MCF 10A (cell line): ENCODE measurements around the gene ZNF500. TPM values are rescaled to one million over a fixed set of nuclear protein-coding genes. Genes with fewer than 3 reads are reported as not detected.

Experiments
- BruUV-seq: library from RNA; stranded (reverse); fragments of 400-500 nt; replicated peaks from 2 replicates; lab custom pipeline; 2021; lab: Mats Ljungman, UMichigan
- CTCF ChIA-PET: fragments of 300-600 bp; sonication (Branson Sonifier 250); formaldehyde crosslinking; extraction: SDS; loops from one replicate; lab custom pipeline; 2021; ENCODE audit warnings: antibody characterized with exemption, inconsistent platforms; lab: Yijun Ruan, JAX
- POLR2A ChIA-PET: fragments of 300-600, 350-650 bp; sonication (Branson Sonifier 250); formaldehyde crosslinking; extraction: SDS; loops from one replicate; lab custom pipeline; 2020; ENCODE audit warnings: antibody characterized with exemption, inconsistent platforms; lab: Yijun Ruan, JAX
- DNase-seq: peaks from one replicate; pipeline ENCODE4 v3.0.0-alpha.2; 2018; ENCODE audit not compliant: unreplicated experiment
- H3K27ac Mint-ChIP-seq: one replicate; pipeline ENCODE4 v1.8.0; 2022; ENCODE audit warnings: mild to moderate bottlenecking, low read depth, mixed read lengths; ENCODE audit not compliant: unreplicated experiment
- H3K27me3 Mint-ChIP-seq: one replicate; pipeline ENCODE4 v1.8.0; 2022; ENCODE audit warnings: mixed read lengths; ENCODE audit not compliant: insufficient read depth, unreplicated experiment
- H3K36me3 Mint-ChIP-seq: one replicate; pipeline ENCODE4 v1.8.0; 2022; ENCODE audit warnings: mild to moderate bottlenecking, moderate library complexity, mixed read lengths; ENCODE audit not compliant: insufficient read depth, unreplicated experiment
- H3K4me1 Mint-ChIP-seq: one replicate; pipeline ENCODE4 v1.8.0; 2022; ENCODE audit warnings: mixed read lengths; ENCODE audit not compliant: insufficient read depth, unreplicated experiment
- H3K4me3 Mint-ChIP-seq: one replicate; pipeline ENCODE4 v1.8.0; 2022; ENCODE audit warnings: mild to moderate bottlenecking, moderate library complexity, mixed read lengths; ENCODE audit not compliant: unreplicated experiment
- H3K9me3 Mint-ChIP-seq: one replicate; pipeline ENCODE4 v1.8.0; 2022; ENCODE audit warnings: mixed read lengths; ENCODE audit not compliant: unreplicated experiment
- intact Hi-C: fragments of 100-400 bp; cut with micrococcal nuclease; formaldehyde crosslinking; loops from 2 replicates; pipeline ENCODE4 v1.14.1; 2022
- total RNA-seq: library from RNA; stranded (reverse); gene quantifications from 2 replicates; pipeline ENCODE4 v1.2.3, GENCODE V29; 2022
- TF ChIP-seq, protein P1 (sequence below): fragments of 200-600 bp; IDR thresholded peaks from one replicate; pipeline ENCODE4 v1.8.0; 2022; ENCODE audit warnings: antibody characterized with exemption, mild to moderate bottlenecking; ENCODE audit not compliant: unreplicated experiment

Gene ZNF500
- total RNA-seq, 1 experiment from 2014 or later, result 13.8 TPM

DNA sequence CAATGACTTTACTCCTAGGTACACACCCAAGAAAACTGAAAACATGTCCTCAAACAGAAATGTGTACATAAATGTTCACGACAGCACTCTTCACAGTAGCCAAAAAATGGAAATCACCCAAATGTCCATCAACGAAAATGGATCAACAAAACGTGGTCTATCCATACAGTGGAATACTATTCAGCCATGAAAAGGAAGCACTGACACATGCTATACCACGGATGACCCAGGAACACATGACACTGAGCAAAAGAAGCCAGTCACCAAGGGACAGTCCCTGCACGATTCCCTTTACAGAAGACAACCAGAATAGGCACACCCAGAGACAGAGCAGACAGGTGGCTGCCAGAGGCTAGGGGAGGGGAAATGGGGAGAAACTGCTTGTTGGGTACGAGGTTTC lies 11.3 kb downstream of the ZNF500 start:
- TF ChIP-seq, protein P1, sequence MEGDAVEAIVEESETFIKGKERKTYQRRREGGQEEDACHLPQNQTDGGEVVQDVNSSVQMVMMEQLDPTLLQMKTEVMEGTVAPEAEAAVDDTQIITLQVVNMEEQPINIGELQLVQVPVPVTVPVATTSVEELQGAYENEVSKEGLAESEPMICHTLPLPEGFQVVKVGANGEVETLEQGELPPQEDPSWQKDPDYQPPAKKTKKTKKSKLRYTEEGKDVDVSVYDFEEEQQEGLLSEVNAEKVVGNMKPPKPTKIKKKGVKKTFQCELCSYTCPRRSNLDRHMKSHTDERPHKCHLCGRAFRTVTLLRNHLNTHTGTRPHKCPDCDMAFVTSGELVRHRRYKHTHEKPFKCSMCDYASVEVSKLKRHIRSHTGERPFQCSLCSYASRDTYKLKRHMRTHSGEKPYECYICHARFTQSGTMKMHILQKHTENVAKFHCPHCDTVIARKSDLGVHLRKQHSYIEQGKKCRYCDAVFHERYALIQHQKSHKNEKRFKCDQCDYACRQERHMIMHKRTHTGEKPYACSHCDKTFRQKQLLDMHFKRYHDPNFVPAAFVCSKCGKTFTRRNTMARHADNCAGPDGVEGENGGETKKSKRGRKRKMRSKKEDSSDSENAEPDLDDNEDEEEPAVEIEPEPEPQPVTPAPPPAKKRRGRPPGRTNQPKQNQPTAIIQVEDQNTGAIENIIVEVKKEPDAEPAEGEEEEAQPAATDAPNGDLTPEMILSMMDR, result no peak
- CTCF ChIA-PET, result interaction anchor here (1.2 kb wide), 1 partner anchor 9 kb away, joined by 5 read pairs; no protein-coding TSS in a partner anchor
- no TSS peak for BruUV-seq
- no peak overlapping the region for H3K27ac Mint-ChIP-seq
- H3K4me3 Mint-ChIP-seq, result no peak overlapping the region
- intact Hi-C loops, result no loop called here
- DNase-seq, result no peak
- H3K4me1 Mint-ChIP-seq, result no peaks in the 10 kb centered on the region
- POLR2A ChIA-PET, result interaction anchor here (0.6 to 1.2 kb wide), 4 partner anchors 11 to 216 kb away, joined by 3 to 4 read pairs (median 3); partner anchors contain the start of gene ZNF500
- H3K36me3 Mint-ChIP-seq, result peaks cover 68% of the 10 kb centered on the region
- H3K9me3 Mint-ChIP-seq, result no peaks in the 10 kb centered on the region
- no peaks in the 10 kb centered on the region for H3K27me3 Mint-ChIP-seq

DNA sequence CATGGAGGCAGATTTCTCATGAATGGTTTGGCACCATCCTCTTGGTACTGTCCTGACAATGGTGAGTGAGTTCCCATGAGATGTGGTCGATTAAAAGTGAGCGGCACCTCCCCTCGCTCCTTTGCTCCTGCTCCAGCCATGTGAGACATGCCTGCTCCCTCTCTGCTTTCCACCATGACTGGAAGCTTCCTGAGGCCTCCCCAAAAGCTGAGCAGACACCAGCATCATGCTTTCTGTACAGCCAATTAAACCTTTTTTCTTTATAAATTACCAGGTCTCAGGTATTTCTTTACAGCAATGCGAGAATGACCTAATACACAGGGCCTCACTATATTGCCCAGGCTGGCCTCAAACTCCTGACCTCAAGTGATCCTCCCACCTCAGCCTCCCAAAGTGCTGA lies 12.1 kb downstream of the ZNF500 start:
- Mint-ChIP-seq H3K36me3 (peaks cover 70% of the 10 kb centered on the region), H3K27me3 (no peaks in the 10 kb centered on the region), H3K4me1 (no peaks in the 10 kb centered on the region), H3K9me3 (no peaks in the 10 kb centered on the region), H3K4me3 (no peak overlapping the region), H3K27ac (no peak overlapping the region)
- no peak for DNase-seq
- ChIA-PET POLR2A (interaction anchor here (1.0 to 1.2 kb wide), 2 partner anchors 12 kb away, joined by 3 to 4 read pairs; partner anchors contain the start of gene ZNF500), CTCF (no interaction called here)
- BruUV-seq, result no TSS peak
- TF ChIP-seq, protein P1, result no peak
- intact Hi-C loops, result no loop called here

DNA sequence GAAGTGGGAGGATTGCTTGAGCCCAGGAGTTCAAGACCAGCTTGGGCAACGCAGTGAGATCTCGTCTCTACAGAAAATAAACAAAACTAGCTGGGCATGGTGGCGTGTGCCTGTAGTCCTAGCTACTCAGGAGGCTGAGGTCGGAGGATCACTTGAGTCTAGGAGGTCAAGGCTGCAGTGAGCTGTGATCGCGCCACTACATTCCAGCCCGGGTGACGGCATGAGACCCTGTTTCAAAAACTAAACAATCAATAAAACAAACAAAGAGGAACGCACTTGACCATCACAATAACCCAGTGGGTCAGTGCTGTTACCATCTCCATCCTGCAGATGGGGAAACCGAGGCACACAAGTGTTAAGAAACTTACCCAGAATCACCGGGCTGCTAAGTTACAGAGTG lies 13.7 kb downstream of the ZNF500 start:
- no peak for DNase-seq
- intact Hi-C loops, result no loop called here
- Mint-ChIP-seq H3K36me3 (peaks cover 62% of the 10 kb centered on the region), H3K9me3 (no peaks in the 10 kb centered on the region), H3K27ac (no peak overlapping the region), H3K4me3 (no peak overlapping the region), H3K4me1 (no peaks in the 10 kb centered on the region), H3K27me3 (no peaks in the 10 kb centered on the region)
- no TSS peak for BruUV-seq
- POLR2A ChIA-PET, result no interaction called here
- TF ChIP-seq, protein P1, result no peak
- CTCF ChIA-PET, result interaction anchor here (0.7 kb wide), 1 partner anchor 11 kb away, joined by 4 read pairs; no protein-coding TSS in a partner anchor

DNA sequence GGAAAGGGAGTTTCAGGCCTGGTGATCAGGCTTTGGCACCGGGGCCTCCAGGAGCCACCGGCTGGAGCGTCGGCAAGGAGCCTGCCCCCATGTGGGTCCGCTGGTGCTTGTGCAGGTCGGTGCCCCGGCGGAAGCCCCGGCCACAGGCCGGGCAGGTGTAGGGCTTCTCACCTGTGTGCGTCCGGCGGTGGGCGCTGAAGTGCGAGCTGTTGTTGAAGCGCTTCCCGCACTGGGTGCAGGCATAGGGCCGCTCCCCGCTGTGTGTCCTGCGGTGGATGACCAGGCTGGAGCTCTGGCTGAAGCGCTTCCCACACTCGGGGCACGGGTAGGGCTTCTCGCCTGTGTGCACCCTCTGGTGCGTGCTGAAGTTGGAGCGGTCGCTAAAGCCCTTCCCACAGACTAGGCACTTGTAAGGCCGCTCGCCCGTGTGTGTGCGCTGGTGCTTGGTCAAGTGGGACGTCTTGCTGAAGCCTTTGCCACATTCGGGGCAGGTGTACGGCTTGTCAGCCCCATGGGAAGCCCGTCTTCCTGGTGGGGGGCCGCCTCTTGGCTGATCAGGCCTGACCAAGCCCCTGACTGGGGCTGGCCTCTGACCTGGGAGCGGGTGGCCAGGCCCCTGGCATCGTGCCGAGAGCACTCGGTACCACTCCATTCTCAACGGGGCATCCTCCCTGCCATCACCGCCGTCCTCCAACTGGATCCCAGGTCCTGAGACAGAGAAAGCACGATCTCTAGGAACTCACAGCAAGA lies 14.4 kb downstream of the ZNF500 start:
- no peaks in the 10 kb centered on the region for H3K4me1 Mint-ChIP-seq
- CTCF ChIA-PET, result no interaction called here
- H3K27me3 Mint-ChIP-seq, result no peaks in the 10 kb centered on the region

More for the DNA sequence above, 14.4 kb downstream of the ZNF500 start:
- Mint-ChIP-seq H3K9me3 (no peaks in the 10 kb centered on the region), H3K4me3 (no peak overlapping the region), H3K27ac (no peak overlapping the region), H3K36me3 (peaks cover 55% of the 10 kb centered on the region)
- no peak for DNase-seq
- BruUV-seq, result no TSS peak
- intact Hi-C loops, result no loop called here
- POLR2A ChIA-PET, result interaction anchor here (1.9 kb wide), 1 partner anchor 18 kb away, joined by 7 read pairs; the partner anchor contains the start of genes ANKS3 and DNAAF8
- TF ChIP-seq, protein P1, result no peak
